ENCODE results near the gene GPN2.

- no peak for TF ChIP-seq CTCF (optimal IDR thresholded peaks at IDR 0.05 in 1 of 3, IDR thresholded peaks at IDR 0.05 in 1 of 3, conservative IDR thresholded peaks at IDR 0.05 in 1 of 3; ENCODE audit: extremely low read depth in 1 of 3, insufficient read depth in 2 of 3, low read length in 3 of 3)
- TF ChIP-seq EZH2 (IDR thresholded peaks at IDR 0.05; ENCODE audit: low read length): no peak
These were observed 45.5 kb downstream of the GPN2 start for GRCh38 chr1:26844424-26845196.

All from keratinocyte (primary cell).